Esophagus muscularis mucosa (tissue), 4 donors: ENCODE data around the gene THBS2. TPM values are rescaled to one million over a fixed set of nuclear protein-coding genes. Genes with fewer than 3 reads are reported as not detected.
"Not testable (repeated sequence)": the region's sequence is repeated elsewhere in the genome, so short reads cannot be mapped to it uniquely, and the experiment has no call there.

Experiments used
- DNase-seq: peaks from one replicate; pipeline ENCODE4 v3.0.0-alpha.2; 2017; ENCODE audit errors: extremely low spot score
- H3K27ac ChIP-seq, 4 donors: fragments of 200-600 bp; sonication (generic); replicated peaks in 1 of 4; 1 replicate in 3 of 4; 2 replicates in 1 of 4; pipeline ENCODE4 v1.5.1; 2016 to 2019; ENCODE audit warnings: mild to moderate bottlenecking in 1 of 4
- H3K27me3 ChIP-seq, 4 donors: fragments of 200-600 bp; sonication (generic); one replicate each; pipeline versions ENCODE4 v1.5.1 to v1.6.0; 2016 to 2019
- H3K36me3 ChIP-seq, 4 donors: fragments of 200-600 bp; sonication (generic); one replicate each; pipeline ENCODE4 v1.5.1; 2016 to 2019
- H3K4me1 ChIP-seq, 4 donors: fragments of 200-600 bp; sonication (generic); one replicate each; pipeline ENCODE4 v1.5.1; 2016 to 2019
- H3K4me3 ChIP-seq, 4 donors: fragments of 200-600 bp; sonication (generic); 1 replicate in 2 of 4; 2 replicates in 2 of 4; pipeline ENCODE4 v1.5.1; 2016 to 2019; ENCODE audit warnings: mild to moderate bottlenecking in 4 of 4, moderate library complexity in 1 of 4
- H3K9me3 ChIP-seq, 4 donors: fragments of 200-600 bp; sonication (generic); 1 replicate in 3 of 4; 2 replicates in 1 of 4; pipeline ENCODE4 v1.5.1; 2016 to 2019
- CTCF ChIP-seq, 3 experiments: fragments of 200-600 bp in 2 of 3; fragments of 450-650 bp in 1 of 3; sonication (generic) in 2 of 3; IDR thresholded peaks; one replicate each; pipeline ENCODE4 v1.5.1; 2017 to 2019; ENCODE audit warnings: antibody characterized with exemption in 3 of 3, mild to moderate bottlenecking in 2 of 3, moderate library complexity in 1 of 3
- EP300 ChIP-seq: sonication (generic); formaldehyde crosslinking; IDR thresholded peaks from one replicate; pipeline ENCODE4 v1.6.1; 2017; ENCODE audit warnings: antibody characterized with exemption
- POLR2A ChIP-seq: fragments of 450-650 bp; IDR thresholded peaks from one replicate; pipeline ENCODE4 v1.6.1; 2017; ENCODE audit warnings: antibody characterized with exemption, moderate library complexity, mild to moderate bottlenecking, low read depth
- POLR2AphosphoS5 ChIP-seq, 2 donors: sonication (generic); formaldehyde crosslinking; IDR thresholded peaks; one replicate each; pipeline ENCODE4 v1.6.1; 2017; ENCODE audit warnings: antibody characterized with exemption in 2 of 2
- WGBS: methylation state at CpG from one replicate; pipeline ENCODE4 v1.1.5; 2018; 5-methylcytosine and 5-hydroxymethylcytosine counted together
- intact Hi-C: fragments of 100-400 bp; cut with DNase I; formaldehyde crosslinking; loops from one replicate; pipeline ENCODE4 v1.15.1; 2023
- total RNA-seq, 4 donors: library from RNA; depleted of rRNA; stranded (reverse); fragments of >200 nt; gene quantifications; one replicate each; pipeline versions ENCODE4 v1.1.0 to v1.2.1, GENCODE V29; 2016

The THBS2 gene
- total RNA-seq, 4 donors from 2014 or later: 25.7 to 36.4 (median 28.8) TPM

- no peak for TF ChIP-seq EP300
- TF ChIP-seq CTCF (IDR thresholded peaks at IDR 0.05): no peak
- no peak for TF ChIP-seq POLR2A
- no peak for TF ChIP-seq POLR2AphosphoS5 (IDR thresholded peaks at IDR 0.05)
- no peaks in the 10 kb centered on the region for H3K27me3 ChIP-seq
- no peaks in the 10 kb centered on the region for H3K36me3 ChIP-seq
- H3K4me1 ChIP-seq: peaks cover 5 to 19% (median 17%) of the 10 kb centered on the region in 4 donors
- peaks cover 0 to 2% (median 1%) of the 10 kb centered on the region in 4 donors for H3K9me3 ChIP-seq
- H3K4me3 ChIP-seq: no peak overlapping the region
- no peak overlapping the region for H3K27ac ChIP-seq
- DNase-seq: no peak
- WGBS: 95% methylated on average over 12 of the region's 12 CpGs
- intact Hi-C loops: no loop called here
Observed at GRCh38 chr6:169201985-169202384, 51.7 kb downstream of the THBS2 start.

- H3K27ac ChIP-seq: no peak overlapping the region
Observed at GRCh38 chr6:169200893-169201514, 52.6 kb downstream of the THBS2 start.

GRCh38 chr6:169199625-169200335, 53.9 kb downstream of the THBS2 start:
- no peak for TF ChIP-seq EP300
- TF ChIP-seq CTCF (IDR thresholded peaks at IDR 0.05): no peak
- TF ChIP-seq POLR2A: no peak
- intact Hi-C loops: no loop called here
- Histone ChIP-seq H3K27ac (no peak overlapping the region), H3K4me1 (peaks cover 0 to 5% (median 3%) of the 10 kb centered on the region in 4 donors), H3K4me3 (no peak overlapping the region), H3K27me3 (no peaks in the 10 kb centered on the region), H3K9me3 (no peaks in the 10 kb centered on the region), H3K36me3 (no peaks in the 10 kb centered on the region)
- WGBS: 95% methylated on average over 9 of the region's 9 CpGs
- peak; percentile 72 for DNase-seq

More at GRCh38 chr6:169200893-169201514, 52.6 kb downstream of the THBS2 start:
- 95% methylated on average over 8 of the region's 11 CpGs for WGBS
- Histone ChIP-seq H3K4me3 (no peak overlapping the region), H3K27me3 (no peaks in the 10 kb centered on the region), H3K9me3 (no peaks in the 10 kb centered on the region), H3K36me3 (no peaks in the 10 kb centered on the region), H3K4me1 (peaks cover 5 to 17% (median 16%) of the 10 kb centered on the region in 4 donors)
- intact Hi-C loops: no loop called here
- TF ChIP-seq CTCF (IDR thresholded peaks at IDR 0.05): no peak
- no peak for TF ChIP-seq POLR2AphosphoS5 (IDR thresholded peaks at IDR 0.05)
- TF ChIP-seq POLR2A: no peak
- TF ChIP-seq EP300: no peak
- DNase-seq: peak; percentile 87

DNA sequence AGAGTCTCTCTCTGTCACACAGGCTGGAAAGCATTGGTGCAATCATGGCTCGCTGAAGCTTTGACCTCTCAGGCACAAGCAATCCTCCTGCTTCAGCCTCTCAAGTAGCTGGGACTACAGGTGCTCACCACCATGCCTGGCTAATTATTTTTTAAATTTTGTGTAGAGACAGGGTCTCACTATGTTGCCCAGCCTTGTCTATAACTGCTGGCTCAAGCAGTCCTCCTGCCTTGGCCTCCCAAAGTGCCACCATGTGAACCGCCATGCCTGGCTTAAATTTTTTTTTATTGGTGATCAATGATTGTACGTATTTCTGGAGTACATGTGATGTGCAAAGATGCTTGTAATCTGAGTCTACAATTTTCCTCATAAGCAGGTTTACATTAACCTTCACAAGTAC, 54.8 kb downstream of the THBS2 start:
- H3K4me3 ChIP-seq: no peak overlapping the region
- H3K27me3 ChIP-seq: no peaks in the 10 kb centered on the region
- intact Hi-C loops: no loop called here
- TF ChIP-seq POLR2A: no peak
- TF ChIP-seq CTCF (IDR thresholded peaks at IDR 0.05): no peak
- no peak for TF ChIP-seq EP300
- no peak for TF ChIP-seq POLR2AphosphoS5 (IDR thresholded peaks at IDR 0.05)
- H3K9me3 ChIP-seq: no peaks in the 10 kb centered on the region
- WGBS: 97% methylated on average over 3 of the region's 3 CpGs
- H3K4me1 ChIP-seq: no peaks in the 10 kb centered on the region
- H3K27ac ChIP-seq: no peak overlapping the region
- H3K36me3 ChIP-seq: no peaks in the 10 kb centered on the region
- DNase-seq: peak; percentile 72

GRCh38 chr6:169197929-169198328, 55.7 kb downstream of the THBS2 start:
- intact Hi-C loops, H3K27ac ChIP-seq, H3K9me3 ChIP-seq, H3K4me1 ChIP-seq, H3K4me3 ChIP-seq, DNase-seq, H3K36me3 ChIP-seq, H3K27me3 ChIP-seq: not testable (repeated sequence)
- 89% methylated on average over 15 of the region's 15 CpGs for WGBS

- H3K27me3 ChIP-seq, H3K36me3 ChIP-seq, H3K27ac ChIP-seq, intact Hi-C loops, H3K4me3 ChIP-seq, H3K4me1 ChIP-seq, DNase-seq, H3K9me3 ChIP-seq: not testable (repeated sequence)
- WGBS: 89% methylated on average over 1 of the region's 2 CpGs
Observed at GRCh38 chr6:169196279-169196678, 57.4 kb downstream of the THBS2 start.
